GM18873 (cell line): ENCODE data around the gene NTN5.
"Not testable (repeated sequence)": the region's sequence is repeated elsewhere in the genome, so short reads cannot be mapped to it uniquely, and the experiment has no call there.

ENCODE experiments used
- ATAC-seq: cut with Tn5 transposase; IDR thresholded peaks from one replicate; pipeline ENCODE4 v1.9.1; 2021; ENCODE audit warnings: mild to moderate bottlenecking, moderate library complexity, moderate number of reproducible peaks; ENCODE audit not compliant: unreplicated experiment, low FRiP score

NTN5 gene

DNA sequence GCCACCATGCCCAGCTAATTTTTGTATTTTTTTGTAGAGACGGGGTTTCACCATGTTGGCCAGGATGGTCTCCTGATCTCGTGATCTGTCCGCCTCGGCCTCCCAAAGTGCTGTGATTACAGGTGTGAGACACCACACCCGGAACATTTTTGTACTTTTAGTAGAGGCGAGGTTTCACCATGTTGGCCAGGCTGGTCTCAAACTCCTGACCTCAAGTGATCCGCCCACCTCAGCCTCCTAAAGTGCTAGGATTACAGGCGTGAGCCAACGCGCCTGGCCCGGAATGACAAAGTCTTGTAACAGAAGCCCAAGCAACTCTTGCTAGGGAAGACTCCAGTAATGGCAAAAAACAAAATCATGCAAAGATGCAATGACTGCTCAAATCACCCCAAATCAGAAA, 40.5 kb downstream of the NTN5 start:
- not testable (repeated sequence) for ATAC-seq

DNA sequence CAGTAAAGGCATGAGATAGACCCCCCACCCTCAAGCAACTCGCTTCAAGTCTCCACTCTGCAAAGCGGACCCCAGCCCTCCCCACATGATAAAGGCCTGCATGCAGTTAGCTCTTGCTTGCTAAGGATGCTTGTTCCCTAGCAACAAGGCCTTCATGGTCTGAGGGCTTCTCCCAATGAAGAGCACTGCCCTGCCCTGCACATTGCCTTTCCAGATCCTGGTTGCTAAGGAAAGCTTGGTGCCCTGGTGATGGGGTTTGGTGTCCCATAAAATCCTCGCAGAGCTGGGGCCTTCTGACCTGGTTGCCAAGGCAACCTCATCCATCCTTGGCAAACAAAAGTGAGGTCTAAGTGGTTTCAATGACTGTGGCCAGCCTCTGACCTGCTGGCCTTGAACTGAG, 41.6 kb downstream of the NTN5 start:
- no peak for ATAC-seq

DNA sequence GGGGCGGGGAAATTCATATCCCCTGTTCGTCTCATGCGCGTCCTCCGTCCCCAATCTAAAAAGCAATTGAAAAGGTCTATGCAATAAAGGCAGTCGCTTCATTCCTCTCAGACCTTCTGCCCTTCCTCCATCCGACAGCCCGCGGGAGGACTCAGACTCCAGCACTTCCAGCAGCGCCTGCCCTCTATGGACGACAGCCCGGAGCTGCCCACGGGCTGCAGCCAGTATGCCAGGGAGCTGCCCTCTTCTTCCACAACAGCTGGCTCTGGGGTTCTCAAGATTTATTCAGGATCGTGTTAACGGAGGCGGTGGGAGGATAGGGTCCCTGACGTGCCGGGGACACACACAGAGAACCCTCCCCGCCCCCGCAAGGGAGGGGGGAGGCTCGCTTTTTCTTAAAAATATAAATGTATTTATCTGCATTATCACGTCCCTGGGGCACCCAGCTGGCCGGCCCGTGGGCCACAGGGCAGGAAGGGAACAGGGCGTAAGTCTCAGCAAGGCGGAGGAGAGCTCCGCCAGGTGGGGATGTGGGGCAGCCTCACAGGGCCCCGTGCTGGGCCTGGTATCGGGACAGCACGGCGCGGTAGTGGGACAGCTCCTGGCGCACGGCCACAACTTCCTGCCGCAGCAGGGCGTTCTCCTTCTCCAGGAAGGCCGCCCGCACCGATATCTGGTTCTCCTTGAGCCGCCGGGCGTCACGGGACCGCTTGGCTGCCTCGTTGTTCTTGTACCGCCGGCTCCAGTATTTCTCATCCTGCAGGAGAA, 42.3 kb downstream of the NTN5 start:
- ATAC-seq = no peak

DNA sequence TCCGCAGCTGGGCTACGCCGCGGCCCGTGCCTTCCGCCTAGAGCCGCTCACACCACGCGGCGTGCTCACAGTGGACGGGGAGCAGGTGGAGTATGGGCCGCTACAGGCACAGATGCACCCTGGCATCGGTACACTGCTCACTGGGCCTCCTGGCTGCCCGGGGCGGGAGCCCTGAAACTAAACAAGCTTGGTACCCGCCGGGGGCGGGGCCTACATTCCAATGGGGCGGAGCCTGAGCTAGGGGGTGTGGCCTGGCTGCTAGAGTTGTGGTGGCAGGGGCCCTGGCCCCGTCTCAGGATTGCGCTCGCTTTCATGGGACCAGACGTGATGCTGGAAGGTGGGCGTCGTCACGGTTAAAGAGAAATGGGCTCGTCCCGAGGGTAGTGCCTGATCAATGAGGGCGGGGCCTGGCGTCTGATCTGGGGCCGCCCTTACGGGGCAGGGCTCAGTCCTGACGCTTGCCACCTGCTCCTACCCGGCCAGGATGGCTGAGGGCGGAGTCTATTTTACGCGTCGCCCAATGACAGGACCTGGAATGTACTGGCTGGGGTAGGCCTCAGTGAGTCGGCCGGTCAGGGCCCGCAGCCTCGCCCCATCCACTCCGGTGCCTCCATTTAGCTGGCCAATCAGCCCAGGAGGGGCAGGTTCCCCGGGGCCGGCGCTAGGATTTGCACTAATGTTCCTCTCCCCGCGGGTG, 43.1 kb downstream of the NTN5 start:
- ATAC-seq = no peak

DNA sequence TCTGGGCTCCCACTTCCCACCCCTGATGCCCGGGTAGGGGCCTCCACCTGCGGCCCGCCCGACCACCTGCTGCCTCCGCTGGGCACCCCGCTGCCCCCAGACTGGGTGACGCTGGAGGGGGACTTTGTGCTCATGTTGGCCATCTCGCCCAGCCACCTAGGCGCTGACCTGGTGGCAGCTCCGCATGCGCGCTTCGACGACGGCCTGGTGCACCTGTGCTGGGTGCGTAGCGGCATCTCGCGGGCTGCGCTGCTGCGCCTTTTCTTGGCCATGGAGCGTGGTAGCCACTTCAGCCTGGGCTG, 43.6 kb downstream of the NTN5 start:
- ATAC-seq = no peak

DNA sequence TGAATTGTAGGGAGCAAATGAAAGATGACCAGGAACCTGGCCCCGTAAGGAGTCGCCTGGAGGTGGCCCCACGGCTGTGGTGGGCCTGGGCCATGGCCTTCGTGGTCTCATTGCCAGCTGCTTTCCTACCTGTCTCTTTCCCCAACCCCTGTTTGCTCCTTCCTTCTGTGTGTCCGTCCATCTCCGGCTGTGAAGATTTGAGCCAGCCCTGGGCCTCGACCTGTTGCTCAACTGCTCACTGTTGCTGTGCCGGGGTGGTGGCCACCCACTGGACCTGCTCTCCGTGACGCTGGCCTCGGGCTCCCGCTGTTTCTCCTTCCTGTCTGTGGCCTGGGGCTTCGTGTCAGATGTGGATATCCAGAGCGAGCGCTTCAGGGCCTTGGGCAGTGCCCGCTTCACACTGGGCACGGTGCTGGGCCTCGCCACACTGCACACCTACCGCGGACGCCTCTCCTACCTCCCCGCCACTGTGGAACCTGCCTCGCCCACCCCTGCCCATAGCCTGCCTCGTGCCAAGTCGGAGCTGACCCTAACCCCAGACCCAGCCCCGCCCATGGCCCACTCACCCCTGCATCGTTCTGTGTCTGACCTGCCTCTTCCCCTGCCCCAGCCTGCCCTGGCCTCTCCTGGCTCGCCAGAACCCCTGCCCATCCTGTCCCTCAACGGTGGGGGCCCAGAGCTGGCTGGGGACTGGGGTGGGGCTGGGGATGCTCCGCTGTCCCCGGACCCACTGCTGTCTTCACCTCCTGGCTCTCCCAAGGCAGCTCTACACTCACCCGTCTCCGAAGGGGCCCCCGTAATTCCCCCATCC, 44.1 kb downstream of the NTN5 start:
- no peak for ATAC-seq

DNA sequence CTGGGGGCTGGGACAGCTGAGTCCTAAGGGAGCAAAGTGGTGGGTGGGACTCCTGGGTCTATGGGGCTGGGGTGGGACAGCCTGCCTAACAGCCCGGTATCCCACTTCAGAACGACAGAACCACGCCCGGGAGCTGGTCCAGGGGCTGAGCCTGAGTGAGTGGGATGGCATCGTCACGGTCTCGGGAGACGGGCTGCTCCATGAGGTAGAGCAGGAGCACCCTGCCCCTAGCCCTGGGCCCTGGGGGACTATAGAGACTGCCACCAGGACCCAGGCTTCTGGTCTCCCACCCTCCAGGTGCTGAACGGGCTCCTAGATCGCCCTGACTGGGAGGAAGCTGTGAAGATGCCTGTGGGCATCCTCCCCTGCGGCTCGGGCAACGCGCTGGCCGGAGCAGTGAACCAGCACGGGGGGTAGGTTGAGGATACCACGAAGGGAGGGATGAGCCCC, 44.9 kb downstream of the NTN5 start:
- no peak for ATAC-seq

DNA sequence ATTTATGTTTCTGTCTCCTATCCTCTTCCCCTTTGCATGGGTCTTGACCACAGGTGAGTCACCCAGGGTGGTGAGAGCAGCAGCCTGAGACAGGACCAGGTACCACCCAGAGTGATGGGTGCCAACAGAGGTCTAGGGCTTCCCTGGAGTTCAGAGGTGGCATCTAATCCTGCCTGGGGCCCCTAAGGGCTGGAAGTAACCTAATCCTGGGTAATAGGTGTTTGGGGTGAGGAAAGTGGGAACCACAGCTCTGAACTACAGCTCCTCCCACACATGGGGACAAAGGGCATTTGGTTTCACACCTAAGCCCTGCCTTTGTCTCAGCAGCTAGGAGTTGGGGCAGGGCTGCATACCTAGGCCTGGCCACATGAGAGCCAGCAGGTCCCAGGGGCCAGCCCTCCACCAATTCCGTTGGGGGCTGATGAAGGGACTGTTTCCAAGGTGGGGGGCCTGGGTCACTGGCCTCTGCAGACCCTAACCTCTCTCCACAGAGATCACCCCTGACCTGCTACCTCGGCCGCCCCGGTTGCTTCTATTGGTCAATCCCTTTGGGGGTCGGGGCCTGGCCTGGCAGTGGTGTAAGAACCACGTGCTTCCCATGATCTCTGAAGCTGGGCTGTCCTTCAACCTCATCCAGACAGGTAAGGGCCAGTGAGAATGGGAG, 45.5 kb downstream of the NTN5 start:
- no peak for ATAC-seq

DNA sequence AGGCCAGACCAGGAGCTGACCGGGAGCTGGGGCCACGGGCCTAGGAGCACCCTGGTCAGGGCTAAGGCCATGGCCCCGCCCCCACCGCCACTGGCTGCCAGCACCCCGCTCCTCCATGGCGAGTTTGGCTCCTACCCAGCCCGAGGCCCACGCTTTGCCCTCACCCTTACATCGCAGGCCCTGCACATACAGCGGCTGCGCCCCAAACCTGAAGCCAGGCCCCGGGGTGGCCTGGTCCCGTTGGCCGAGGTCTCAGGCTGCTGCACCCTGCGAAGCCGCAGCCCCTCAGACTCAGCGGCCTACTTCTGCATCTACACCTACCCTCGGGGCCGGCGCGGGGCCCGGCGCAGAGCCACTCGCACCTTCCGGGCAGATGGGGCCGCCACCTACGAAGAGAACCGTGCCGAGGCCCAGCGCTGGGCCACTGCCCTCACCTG, 46.9 kb downstream of the NTN5 start:
- ATAC-seq = no peak

DNA sequence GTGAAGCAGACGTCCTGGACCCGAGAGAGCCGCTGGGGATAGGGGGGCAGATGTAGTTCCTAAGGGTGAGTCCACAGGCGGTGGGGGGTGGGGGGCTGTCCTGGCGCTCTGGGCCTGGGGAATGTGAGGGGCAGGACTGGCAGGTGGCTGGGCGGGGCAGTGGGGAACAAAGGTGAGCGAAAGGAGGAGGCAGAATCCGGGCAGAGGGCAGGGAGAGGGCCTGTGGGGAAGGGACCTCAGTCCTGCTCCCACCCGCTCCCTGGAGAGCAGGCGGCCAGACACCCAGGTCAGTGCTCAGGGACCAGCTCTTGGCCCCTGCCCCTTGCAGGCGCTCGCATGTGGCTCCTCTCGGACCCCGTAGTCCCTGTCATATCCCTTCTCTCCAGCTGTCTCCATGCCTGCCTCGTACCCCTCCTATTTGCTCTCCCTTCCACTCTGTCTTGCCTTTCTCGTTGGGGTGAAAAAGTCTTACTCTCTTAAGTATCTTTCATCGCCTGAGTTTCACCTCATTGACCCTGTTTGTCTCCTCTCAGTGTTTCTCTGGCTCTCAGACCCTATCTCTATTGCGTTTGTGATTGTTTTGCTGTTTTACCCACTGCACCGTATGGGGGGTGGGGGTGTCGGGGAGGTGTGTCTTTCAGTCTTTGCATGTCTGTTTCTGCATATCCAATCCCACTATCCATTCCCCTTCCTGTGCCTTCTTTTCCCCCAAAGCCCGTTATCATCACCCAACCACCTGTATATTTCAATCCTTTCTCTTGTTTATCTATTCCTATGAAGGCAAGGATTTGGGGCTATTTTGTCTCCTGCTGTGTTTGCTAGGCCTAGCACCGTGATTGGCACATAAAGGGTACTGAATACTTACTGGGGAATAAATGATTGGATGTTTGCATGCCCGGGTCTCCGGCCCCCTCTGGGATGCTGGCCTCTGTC, 47.8 kb downstream of the NTN5 start:
- no peak for ATAC-seq

DNA sequence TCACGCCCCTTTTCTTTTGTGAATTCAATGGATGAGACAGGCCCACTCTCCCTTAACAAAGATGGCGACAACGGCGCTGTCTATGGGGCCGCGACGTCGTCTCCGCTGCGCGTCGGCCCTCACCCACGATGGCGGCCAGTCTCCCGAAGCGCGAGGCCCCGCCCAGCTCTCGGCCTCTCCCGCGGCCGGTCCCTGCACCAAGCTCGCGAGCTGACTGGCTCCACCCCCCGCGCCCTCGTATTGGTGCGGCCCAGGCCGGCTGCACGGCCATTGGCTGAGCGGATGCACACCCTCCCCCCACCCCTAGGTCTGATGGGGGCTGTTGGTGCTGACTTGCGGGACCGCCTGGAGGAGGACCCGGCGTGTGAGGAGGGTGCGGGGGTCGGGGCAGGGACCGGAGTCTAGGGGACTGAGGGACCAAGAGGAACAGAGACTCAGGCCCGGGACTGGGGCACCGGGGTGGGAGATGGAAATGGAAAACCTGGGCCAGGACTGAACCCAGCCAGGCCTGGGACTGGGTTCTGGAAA, 48.7 kb downstream of the NTN5 start:
- no peak for ATAC-seq

DNA sequence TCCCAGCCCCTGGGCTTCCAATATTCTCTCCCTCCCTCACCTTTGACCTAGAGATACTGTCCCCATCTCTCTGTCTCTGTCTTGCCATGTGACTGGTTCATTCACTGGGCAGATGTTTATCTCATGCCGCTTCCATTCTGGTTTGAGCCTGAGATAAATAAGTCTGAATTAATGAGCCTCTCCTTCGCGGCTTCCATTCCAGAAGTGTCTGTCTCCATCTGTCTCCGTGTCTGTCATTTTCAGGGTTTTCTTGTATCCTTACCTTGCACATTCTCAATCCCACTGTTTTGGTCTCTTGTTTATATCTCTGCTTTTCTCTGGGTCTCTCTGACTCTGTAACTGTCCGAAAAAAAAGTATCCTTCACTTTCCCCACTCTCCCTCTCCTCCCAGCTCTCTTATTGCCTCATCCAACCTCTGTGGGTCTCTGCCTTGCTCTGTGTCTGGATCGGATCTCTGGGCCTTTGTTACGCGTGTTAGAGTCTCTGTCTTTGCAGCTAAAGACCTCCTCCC, 49.2 kb downstream of the NTN5 start:
- ATAC-seq = no peak

DNA sequence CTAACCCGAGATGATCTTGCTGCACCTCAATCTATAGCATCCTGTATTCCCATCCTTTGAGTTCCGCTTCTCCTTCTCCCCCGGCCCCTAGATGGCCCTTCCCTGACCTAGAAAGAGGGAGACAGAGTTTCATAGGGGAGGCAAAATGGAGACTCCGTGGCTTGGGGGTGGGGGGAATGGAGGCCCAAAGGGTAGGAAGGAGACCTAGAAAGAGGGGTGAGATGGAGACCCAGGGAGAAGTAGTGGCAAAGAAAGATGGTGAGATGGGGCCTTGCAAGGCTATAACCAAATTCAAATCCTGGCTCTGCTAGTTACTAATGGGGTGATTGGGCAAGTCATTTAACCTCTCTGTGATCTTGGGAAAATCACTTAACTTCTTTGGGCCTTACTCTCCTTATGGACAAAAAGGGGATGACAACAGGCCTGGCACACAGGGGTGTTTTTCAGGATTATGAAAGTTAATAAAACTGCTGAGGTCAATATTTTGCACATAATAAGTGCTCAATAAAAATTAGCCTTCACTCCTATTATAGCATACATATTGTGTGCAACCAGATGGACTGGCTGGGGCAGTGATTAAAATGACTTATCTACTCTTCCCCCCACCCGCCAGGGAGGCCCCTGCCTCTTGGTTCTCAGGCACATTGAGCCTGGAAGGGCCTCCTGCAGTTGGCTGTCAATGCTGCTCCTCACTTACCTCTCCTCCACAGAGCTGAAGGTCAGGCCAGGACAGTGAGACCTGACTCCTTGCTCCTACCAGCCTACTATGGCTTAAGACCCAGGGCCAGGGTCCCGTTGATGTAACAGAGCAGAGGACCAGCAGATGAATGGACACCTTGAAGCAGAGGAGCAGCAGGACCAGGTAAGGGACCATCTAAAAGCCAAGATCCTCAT, 52.9 kb downstream of the NTN5 start:
- no peak for ATAC-seq

DNA sequence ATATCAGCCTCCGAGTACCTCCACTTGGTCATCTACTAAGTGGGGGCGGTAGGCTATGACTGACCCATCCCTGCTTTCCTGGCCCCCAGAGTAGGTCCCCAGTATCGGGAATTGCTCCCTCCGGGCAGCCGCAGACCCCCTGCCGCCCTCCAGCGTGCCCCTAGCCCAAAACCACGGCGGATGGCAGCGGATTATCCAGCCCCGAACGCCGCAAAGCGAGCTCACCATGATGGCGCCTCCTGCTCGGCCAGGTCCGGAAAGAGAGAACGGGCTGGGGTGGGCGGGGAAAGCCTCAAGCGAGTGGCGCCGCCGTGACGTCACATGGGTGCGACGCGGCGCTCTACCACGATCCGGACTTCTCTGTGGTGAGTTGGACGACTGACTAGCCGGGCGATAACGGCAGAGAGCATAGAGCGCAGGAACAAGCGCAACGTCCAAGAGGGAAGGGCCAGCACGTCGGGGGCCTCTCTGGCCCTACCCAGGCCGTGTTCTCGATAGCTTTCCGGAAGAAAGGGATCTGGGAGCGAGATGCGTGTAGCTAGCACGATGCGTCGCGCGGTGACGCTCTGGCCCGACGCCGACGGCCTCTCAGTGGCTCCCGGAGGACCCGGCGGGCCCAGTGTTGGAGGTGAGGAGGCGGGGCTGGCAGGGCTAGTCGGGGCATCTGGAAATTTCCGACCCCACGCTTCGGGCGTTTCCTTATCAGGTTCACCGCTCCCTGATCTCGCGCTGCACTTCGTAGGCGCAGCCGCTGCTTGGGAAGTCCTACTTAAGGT, 53.7 kb downstream of the NTN5 start, which contains the start of the genes RPL18 and SPHK2:
Gene RPL18 (minus strand): TSS at position 263 of the 776 bp plus-strand sequence. CDS start 35 bp downstream, at position 228.
Gene SPHK2 (plus strand): TSS at position 591 of the 776 bp plus-strand sequence. CDS start 1,009 bp downstream, outside the sequence.
- peak; percentile 89 for ATAC-seq

DNA sequence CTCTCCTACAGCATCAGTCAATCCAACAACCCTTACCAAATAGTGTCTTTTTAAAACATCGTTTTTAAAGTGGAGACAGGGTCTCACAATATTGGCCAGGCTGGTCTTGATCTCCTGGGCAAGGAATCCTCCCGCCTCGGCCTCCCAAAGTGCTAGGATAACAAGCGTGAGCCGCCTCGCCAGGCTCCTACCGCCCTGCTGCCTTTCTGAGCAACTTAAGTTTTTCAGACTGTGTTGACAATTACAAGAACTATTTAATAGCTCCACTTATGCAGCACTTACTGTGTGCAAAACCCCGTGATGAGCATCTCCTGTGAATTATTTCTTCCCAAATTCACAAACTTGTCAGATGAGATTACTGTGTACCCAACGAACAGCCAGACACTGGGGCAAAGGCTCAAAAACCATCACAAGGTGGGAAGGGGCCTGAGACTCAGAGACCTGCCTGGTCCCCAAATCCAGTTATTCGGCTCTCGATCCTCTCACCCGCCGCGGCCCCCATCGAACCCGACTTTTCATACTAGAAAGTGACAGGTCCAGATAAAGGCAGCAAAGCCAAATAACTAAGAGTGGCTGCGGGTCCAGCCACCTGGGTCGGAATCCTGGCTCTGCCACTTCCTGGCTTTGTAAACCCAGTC, 54.4 kb downstream of the NTN5 start:
- no peak for ATAC-seq

DNA sequence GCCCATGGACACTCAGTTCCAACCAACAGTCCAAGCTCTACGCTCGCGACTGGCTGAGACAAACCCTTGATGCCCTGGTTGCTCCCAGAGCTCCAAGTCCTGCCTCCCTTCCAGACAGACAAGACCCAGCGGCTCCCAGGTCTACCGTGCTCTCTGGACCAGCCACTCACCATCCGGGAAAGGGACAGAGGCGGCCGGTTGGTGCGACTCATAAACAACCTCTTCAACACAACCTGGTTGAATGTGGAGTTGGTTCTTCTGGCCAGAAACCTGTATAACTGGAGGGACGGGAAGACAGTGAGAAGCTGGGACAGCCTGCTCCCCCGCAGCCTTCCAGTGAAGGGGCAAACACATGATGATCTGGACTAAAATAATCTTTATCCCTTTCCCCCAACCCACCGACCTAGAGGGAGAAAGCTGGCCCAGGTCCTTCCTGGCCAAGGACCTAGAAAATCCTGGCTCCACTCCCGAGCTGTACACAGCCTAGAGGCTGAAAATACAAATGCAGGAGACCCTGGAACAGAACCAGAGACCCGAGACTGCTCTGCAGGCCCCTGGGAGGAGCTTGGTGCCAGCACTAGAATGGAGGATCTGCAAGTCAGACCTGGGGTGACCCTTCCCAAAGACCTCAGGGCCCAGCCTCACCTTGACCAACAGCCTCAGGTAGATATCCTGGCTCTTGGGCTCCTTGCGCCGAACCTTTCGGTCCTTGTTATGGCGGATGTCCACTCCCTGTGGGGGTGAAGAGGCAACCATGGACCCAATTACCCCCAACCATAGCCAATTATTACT, 55.5 kb downstream of the NTN5 start:
- ATAC-seq = no peak
